OCI-M1 (cell line): ENCODE data around the gene FLNC.

Experiments used
- DNase-seq: peaks from one replicate; lab custom pipeline; 2025; lab: John Stamatoyannopoulos, UW

The FLNC gene

DNA sequence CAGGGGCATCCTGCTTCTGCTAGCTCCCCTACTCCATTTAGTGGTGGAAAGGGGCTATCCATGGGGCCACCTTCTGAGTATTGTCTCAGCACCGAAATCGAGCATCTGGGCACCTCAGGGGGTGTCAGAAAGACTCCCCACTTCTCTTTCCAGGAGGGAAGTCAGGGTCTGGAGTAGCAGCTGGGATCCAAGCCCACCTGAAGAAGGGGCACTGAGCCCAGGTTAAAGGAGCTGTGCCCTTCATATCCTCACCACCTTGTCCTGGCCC is 2.6 kb downstream of the FLNC start:
- DNase-seq: no peak

DNA sequence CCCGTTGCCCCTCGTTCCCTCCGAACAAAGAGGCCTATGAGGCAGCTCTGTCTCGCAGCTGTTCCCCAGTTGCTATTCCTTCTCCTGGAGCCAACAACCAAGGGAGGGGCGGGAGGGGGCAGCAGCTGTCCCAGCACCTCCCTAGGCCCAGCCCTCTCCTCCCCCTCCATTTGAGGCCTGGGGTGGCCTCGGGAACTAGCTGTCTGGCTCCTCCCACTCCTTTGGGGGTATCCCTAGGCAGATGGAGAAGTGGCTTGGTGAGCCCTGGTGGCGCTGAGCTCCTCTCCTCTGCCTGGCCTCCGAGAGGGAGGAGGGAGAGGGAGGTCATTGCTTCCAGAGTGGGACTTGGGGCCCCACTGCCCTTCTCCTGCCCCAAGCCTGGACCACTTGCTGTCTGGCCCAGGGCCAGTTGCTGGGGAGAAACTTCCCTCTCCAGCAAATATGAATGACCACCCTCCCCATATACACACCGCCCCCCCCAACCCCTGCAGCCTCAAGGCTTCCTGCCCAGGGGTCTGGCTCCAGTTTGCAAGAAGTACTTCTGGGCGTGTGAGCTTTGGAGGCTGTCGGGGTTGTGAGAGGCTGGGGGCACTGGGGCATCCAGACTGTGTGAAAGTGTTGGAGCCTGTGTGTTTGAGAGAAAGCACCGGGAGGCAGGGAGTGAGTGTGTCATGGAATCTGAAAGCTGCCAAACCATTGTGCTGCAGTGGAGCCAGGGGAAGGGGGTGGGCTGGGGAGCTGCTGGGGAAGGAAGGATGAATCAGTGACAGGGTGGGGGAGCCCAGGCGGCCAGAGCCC is 3.1 kb downstream of the FLNC start:
- peak; percentile 19 for DNase-seq

DNA sequence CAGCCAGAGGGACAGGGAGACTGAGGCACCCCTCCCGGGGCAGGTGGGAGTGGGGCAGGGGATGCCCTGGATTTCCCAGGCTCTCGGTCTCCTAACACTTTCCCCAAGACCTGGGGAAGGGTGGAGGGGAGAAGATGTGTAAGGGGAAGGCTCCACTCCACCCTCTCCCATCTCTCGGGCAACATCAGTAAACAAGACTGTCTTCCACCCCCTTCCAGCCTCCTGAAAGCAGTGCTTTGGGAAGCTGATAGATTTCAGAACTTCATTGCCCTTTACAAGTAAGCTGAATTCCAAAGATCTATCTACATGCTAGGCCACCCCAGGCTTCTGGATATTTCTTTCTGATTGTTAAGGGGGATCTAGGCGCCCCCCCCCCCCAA is 3.7 kb downstream of the FLNC start:
- DNase-seq: peak; percentile 1

DNA sequence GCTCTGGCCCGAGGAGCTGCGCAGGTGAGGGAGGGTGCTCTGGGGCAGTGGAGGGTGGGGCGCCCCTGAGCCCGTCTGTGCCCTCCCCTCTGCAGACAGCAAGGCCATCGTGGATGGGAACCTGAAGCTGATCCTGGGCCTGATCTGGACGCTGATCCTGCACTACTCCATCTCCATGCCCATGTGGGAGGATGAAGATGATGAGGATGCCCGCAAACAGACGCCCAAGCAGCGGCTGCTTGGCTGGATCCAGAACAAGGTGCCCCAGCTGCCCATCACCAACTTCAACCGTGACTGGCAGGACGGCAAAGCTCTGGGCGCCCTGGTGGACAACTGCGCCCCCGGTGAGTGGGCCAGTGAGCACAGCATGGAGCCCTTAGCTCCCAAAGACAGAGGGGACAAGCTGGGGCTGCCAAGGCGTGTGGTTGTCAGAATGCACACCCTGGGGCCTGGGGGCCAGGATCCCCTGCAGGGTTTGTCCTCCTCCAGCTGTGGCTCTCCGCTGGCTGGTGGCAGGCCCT is 5.1 kb downstream of the FLNC start:
- DNase-seq: no peak

DNA sequence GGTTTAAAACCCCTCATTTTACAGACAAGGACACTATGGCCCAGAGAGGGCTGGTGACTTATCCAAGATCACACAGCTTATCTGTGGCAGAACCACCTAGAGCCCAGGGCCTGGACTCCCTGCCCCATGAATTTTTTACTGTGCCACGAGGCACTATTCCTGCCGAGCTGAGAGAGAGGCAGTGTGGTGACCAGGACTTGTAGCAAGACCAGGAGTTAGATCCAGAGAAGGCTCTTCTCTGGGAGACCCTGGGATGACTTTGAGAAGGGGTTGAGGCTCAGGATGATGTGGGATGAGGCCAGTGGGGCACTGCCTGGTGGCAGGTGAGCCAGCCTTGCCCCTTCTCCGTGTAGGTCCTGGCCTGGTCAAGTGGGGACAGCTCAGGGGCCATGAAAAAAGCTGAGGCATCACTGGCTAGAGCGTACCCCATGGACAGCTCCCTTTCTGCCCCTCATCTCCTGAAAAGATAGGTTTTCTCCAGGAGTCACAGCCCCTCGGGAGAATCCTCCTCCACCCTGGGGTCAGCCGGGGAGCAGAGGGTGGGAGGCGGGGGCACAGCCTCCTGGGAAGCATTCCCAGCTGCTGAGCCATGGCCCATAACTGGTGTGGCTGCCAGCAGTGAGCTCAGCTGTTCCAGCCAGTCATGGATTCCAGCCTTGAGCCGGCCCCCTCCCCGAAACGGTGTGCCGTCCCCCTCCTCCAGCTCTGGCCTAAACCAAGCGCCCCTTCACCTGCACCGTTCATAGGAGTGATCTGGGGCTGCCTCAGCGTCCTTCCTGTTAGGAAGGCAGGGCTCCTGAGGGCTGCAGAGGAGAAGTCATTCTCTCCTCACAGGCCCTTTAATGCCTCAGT is 5.8 kb downstream of the FLNC start:
- DNase-seq: no peak

DNA sequence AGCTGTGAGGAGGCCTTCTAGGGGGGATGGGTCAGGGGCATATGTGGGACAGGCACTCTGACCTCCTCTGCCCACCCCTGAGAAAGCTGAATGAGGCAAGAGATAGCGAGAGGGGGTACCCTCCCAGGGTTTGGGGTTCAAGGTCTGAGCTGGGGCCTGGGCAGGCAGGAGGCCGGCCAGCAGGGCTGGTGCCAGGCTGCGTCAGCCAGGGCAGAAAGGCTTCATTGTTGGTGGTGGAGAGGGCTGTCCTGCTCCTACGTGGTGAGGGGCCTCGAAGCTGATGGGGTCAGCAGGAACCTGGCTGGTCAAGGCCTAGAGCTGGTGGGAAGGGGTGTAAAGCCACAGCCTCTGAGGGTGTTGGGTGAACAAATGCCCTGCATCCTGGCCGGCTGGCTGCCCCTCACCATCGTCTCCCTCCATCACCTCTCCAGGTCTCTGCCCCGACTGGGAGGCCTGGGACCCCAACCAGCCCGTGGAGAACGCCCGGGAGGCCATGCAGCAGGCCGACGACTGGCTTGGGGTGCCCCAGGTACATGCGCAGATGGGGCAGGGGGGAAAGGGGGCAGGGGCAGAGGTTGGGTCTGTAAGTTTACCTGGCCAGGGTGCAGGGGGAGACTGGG is 6.6 kb downstream of the FLNC start:
- DNase-seq: no peak

DNA sequence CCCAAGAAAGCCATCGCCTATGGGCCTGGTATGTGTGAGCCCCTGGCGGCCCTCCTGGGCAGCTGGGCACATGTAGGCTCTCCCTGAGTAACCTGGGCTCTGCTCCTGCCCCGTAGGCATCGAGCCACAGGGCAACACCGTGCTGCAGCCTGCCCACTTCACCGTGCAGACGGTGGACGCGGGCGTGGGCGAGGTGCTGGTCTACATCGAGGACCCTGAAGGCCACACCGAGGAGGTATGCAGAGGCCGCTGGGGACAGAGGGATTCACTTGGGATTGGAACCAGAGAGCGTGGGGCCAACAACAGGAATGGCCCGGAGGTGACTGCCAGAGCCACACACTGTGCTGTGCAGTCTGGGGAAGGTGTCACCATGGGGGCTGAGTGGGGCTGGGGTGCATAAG is 7.3 kb downstream of the FLNC start:
- no peak for DNase-seq

DNA sequence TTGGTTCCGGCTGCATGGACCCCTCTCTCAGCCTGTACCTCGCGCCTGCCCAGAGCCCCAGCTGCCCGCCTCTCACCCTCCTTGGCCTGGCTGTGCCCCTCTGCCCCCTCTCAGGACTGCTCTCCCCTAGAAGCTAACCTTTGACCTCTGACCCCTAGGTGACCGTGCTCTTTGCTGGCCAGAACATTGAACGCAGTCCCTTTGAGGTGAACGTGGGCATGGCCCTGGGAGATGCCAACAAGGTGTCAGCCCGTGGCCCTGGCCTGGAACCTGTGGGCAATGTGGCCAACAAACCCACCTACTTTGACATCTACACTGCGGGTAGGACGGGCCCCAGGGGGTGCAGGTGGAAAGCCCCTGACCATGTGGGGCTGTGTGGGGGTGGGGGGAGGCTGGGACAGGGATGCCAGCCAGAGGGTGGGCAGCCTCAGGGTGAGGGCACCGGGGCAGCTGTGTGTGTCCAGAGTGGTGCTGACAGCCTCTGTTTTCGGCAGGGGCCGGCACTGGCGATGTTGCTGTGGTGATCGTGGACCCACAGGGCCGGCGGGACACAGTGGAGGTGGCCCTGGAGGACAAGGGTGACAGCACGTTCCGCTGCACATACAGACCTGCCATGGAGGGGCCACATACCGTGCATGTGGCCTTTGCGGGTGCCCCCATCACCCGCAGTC is 8.0 kb downstream of the FLNC start:
- no peak for DNase-seq

DNA sequence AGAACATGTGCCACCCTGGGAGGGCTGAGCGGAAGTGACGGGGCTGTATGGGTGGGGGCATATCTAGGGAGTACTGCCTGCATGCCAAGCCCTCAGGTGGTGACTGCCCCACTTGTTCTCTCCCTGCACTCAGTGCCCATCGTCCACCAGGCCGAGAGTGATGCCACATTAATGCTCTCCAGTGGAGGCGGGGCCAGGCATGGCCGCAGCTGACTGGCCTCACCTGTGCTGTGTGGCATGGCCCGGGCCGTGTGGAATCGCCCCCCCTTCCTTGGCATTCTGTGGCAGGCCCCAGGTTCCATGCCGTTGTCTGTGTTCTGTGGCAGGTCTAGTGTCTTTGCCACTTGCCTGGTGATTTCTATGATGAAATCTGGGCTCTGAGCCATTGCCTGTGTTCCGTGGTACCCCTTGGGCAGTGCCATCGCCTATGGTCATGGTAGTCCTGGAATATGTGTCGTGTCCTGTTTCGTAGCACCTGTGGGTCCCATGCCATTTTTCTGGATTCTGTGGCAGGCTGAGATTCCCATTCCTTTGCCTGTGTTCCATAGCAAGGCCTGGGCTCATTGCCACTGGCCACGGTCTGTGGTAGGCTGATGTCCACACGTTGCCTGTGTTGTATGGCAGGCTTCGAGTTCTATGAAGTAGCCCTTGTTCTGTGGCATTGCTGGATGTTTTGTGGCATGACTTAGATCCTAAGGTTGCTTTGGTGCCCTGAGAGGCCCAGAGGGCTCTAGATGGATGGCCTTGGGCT is 8.9 kb downstream of the FLNC start:
- no peak for DNase-seq

DNA sequence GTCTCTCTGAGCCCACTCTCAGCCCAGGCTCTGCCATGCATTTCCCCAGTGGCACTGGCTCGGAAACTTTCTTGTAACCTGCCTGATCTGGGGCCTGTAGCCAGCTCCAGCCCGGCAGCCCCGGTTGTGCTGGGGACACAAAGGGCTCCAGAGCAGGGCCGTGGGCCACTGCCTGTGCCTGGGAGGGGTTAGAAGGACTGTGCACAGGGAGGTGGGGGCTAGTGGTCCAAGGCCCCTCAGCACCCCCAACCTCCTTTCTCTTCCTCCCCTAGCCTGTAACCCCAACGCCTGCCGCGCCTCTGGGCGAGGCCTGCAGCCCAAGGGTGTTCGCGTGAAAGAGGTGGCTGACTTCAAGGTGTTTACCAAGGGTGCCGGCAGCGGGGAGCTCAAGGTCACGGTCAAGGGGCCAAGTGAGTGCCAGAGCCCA is 9.6 kb downstream of the FLNC start:
- DNase-seq: no peak

DNA sequence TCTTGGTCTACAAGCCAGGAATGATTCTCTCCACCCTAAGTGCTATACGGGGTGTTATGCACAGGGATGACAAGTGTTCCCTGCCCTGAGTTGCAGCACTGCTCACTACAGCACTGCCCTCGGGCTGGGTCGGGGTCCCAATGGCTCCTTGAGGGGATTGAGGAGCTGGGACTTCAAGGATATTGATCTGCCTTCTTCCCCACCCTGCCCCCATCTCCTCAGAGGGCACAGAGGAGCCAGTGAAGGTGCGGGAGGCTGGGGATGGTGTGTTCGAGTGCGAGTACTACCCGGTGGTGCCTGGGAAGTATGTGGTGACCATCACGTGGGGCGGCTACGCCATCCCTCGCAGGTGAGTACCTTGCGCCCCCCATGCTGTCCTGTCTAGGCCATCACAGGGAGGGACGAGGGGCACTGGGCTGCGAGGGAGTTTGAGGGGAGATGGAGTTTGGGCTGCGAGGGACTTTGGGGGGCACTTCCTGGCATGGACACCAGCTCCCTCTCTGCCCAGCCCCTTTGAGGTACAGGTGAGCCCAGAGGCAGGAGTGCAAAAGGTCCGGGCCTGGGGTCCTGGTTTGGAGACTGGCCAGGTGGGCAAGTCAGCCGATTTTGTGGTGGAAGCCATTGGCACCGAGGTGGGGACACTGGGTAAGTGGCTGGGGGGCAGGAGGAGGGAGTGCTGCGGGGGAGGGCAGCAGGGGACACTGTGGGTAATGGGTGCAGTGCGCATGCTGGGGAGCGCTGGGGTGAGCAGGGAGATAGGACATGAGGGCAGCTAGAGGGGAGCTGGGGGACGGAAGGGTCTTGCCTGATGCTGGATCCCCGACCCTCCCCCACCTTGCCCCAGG is 10.3 kb downstream of the FLNC start:
- DNase-seq: no peak

DNA sequence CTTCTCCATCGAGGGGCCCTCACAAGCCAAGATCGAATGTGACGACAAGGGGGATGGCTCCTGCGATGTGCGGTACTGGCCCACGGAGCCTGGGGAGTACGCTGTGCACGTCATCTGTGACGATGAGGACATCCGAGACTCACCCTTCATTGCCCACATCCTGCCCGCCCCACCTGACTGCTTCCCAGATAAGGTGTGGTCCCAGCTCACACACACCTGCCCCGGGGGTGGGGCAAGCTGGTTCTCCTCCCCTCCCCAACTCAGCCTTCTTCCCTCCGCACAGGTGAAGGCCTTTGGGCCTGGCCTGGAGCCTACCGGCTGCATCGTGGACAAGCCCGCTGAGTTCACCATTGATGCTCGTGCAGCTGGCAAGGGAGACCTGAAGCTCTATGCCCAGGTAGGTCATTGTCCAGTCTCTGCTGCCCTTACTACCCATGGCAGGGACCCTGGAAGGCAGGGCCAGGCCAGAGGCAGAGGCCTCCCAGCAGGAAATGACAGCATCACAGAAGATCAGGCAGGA is 11.0 kb downstream of the FLNC start:
- DNase-seq: no peak

DNA sequence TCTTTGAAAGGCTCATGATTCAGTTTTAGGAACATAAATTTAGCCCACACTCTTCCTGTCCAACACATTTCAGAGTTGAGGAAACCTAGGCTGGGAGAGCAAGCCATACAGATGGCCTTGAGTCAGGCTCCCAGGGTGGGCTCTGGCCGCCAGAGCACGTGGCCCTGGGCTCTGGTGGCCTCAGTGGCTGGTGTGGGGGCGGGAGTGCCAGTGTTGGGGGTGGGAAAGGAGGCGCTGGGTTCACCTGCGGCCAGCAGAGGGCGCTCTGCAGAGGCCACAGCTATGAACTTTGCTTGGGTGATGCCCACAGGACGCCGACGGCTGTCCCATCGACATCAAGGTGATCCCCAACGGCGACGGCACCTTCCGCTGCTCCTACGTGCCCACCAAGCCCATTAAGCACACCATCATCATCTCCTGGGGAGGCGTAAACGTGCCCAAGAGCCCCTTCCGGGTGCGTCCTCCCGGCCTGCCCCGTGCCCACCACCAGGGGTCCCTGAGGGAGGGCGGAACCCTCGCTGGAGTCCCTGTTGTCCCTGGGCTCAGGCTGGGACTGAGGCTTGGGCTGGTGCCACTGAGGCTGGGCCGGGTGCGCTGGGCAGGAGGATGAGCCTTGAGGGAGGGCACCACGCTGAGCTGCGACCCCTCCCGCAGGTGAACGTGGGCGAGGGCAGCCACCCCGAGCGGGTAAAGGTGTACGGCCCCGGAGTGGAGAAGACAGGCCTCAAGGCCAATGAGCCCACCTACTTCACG is 11.9 kb downstream of the FLNC start:
- DNase-seq: peak; percentile 55

DNA sequence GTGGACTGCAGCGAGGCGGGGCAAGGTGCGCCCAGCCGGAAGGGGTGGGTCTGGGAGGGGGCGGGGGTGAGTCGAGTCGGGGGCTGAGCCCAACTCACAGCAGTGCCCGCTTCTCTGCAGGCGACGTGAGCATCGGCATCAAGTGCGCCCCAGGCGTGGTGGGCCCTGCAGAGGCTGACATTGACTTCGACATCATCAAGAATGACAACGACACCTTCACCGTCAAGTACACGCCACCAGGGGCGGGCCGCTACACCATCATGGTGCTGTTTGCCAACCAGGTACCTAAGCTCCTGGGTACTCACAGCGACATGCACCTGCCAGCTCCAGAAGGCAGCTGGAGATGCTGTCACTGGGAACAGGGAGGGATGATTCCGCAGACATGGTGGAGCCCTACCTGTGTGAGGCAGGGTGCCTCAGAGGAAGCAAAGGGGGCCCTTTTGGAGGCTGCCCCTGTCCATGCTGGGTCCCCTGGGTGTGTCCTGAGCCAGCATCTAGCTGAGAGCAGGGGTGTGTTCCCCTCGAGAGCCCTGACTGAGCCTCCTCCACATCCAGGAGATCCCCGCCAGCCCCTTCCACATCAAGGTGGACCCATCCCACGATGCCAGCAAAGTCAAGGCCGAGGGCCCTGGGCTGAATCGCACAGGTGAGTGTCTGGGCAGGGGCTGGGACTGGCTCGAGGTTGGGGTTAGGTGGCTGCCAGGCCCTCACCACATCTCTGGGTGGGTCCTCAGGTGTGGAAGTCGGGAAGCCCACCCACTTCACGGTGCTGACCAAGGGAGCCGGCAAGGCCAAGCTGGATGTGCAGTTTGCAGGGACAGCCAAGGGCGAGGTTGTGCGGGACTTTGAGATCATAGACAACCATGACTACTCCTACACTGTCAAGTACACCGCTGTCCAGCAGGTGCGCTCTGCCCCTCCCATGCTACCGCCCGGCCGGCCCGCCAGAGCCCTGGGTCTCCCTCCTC is 12.8 kb downstream of the FLNC start:
- DNase-seq: no peak

DNA sequence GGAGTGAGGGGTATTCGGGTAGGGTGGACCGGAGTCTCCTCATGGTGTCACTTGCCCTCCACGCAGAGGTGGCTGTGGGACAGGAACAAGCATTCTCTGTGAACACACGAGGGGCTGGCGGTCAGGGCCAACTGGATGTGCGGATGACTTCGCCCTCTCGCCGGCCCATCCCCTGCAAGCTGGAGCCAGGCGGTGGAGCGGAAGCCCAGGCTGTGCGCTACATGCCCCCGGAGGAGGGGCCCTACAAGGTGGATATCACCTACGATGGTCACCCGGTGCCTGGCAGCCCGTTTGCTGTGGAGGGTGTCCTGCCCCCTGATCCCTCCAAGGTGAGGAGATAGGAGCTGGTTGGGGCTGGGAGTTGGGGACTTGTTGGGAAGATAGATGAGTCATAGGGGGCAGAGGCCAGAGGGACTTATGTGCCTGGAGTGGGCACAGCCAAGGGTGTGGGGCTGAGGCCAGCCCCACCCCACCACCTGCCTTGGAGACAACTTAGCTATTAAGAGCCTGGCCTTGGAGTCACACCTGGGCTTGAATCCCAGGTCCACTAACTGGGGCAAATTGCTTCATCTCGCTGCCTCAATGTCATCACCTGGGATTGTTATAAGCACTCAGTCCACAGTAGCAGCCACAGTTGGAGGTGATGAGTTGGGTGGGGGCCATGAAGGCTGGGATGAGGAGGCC is 13.9 kb downstream of the FLNC start:
- DNase-seq: no peak

DNA sequence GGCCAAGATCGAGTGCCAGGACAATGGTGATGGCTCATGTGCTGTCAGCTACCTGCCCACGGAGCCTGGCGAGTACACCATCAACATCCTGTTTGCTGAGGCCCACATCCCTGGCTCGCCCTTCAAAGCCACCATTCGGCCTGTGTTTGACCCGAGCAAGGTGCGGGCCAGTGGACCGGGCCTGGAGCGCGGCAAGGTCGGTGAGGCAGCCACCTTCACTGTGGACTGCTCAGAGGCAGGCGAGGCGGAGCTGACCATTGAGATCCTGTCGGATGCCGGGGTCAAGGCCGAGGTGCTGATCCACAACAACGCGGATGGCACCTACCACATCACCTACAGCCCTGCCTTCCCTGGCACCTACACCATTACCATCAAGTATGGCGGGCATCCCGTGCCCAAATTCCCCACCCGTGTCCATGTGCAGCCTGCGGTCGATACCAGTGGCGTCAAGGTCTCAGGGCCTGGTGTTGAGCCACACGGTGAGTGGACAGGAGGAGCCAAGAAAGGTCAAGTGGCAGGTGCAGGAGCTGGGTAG is 14.6 kb downstream of the FLNC start:
- no peak for DNase-seq

DNA sequence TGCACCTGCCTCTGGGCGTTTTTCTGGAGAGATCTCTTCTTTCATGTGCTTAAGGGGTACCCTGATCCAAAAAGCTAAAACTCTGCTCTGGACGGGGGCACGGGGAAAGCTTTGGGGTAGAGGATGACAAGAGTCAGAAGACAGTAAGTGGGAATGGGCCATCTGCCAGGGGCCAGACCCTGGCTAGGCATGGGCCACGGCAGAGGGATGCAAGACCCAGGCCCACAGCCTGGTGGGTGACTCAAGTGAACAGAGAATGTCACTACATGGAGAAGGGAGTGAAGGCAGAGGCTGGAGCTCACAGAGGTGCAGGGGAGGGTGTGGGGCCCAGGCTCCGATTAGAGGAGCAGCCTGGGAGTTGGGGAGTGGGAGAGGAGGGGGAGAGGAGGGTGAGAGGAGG is 15.3 kb downstream of the FLNC start:
- DNase-seq: no peak

DNA sequence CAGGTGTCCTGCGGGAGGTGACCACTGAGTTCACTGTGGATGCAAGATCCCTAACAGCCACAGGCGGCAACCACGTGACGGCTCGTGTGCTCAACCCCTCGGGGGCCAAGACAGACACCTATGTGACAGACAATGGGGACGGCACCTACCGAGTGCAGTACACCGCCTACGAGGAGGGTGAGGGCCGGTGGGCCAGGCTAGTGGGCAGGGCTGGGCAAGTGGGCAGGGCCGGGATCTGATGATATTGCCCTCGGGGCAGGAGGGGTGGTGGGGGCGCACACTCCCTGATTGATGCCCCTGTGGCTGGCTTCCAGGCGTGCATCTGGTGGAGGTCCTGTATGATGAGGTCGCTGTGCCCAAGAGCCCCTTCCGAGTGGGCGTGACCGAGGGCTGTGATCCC is 15.8 kb downstream of the FLNC start:
- no peak for DNase-seq
